H1 (cell line): Measurements from ENCODE around the gene ADH1C. TPM values are rescaled to one million over a fixed set of nuclear protein-coding genes. Genes with fewer than 3 reads are reported as not detected.

Experiments used
- CHD7 ChIP-seq: fragments of 300-600 bp; sonication (generic); IDR thresholded peaks from 2 replicates; pipeline ENCODE4 v1.7.1; 2012; ENCODE audit warnings: low read length, moderate library complexity, mild to moderate bottlenecking, inconsistent platforms; ENCODE audit not compliant: insufficient replicate concordance
- JUN ChIP-seq: IDR thresholded peaks from 2 replicates; pipeline ENCODE4 v1.6.1; 2011; ENCODE audit warnings: low read depth, mild to moderate bottlenecking, improper control_type of control experiment, low read length
- MAFK ChIP-seq: IDR thresholded peaks from 2 replicates; pipeline ENCODE4 v1.6.1; 2012; ENCODE audit warnings: low read depth, mild to moderate bottlenecking, improper control_type of control experiment, low read length
- MAX ChIP-seq: IDR thresholded peaks from 2 replicates; pipeline ENCODE4 v1.6.1; 2012; ENCODE audit warnings: inconsistent platforms
- SUZ12 ChIP-seq: fragments of 200-600 bp; sonication (generic); IDR thresholded peaks from 2 replicates; pipeline ENCODE4 v1.6.1; 2012; ENCODE audit warnings: mild to moderate bottlenecking, inconsistent platforms, low read length, moderate library complexity, mixed read lengths
- polyA plus RNA-seq, 7 experiments: library from polyadenylated mRNA; depleted of rRNA in 3 of 7; stranded (reverse) in 5 of 7; unstranded in 2 of 7; fragments of >200 nt in 5 of 7; fragments of 200-250 nt in 2 of 7; gene quantifications; 1 replicate in 5 of 7; 2 replicates in 1 of 7; 4 replicates in 1 of 7; pipeline versions ENCODE4 v1.2.1 to v1.2.3, GENCODE V29; 2011 to 2013; ENCODE audit warnings: missing spikeins in 2 of 7, mixed read lengths in 2 of 7
- total RNA-seq: library from RNA; stranded (reverse); fragmentation: NEBNext Ultra II Directional; extraction: Animal tissue kit (Norgen Biotek cat#: 25700); gene quantifications from 2 replicates; pipeline ENCODE4 v1.2.1, GENCODE V29; 2021

ADH1C gene
- total and polyA plus RNA-seq, 2 of the 8 experiments (the other 6 are each of a cell fraction or from before 2014, with no cell fraction given): not detected

DNA sequence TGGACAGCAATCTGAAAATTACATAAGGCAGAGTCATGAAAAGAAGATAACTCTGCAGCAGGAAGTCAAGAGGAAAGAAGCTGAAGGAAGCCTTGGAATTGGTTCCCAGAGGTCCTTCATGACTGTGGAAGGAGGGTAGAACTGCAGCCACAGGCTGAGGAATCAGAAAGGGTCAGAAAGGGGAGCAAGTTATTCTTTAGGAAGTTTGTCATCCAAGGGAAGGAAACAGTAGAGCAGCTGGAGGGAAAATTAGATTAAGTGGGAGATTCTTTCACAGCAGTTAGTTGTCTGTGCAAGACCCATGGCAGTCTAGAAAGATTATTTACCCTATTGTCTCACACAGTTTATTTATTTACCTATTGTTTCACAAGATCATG lies 9.3 kb upstream of the ADH1C start (continued):
- no peak for TF ChIP-seq MAX
- no peak for TF ChIP-seq JUN
- TF ChIP-seq CHD7: no peak
- no peak for TF ChIP-seq MAFK
- no peak for TF ChIP-seq SUZ12
- TF ChIP-seq, all 59 proteins: peak for 0
